GM13977 (cell line): ENCODE measurements around the gene RHOJ.
A peak's percentile ranks its signal among the peaks of the same experiment; 100 is the strongest.
"Not testable (repeated sequence)": the region's sequence is repeated elsewhere in the genome, so short reads cannot be mapped to it uniquely, and the experiment has no call there.

ENCODE experiments used
- DNase-seq: peaks from one replicate; pipeline ENCODE4 v3.0.0; 2012; ENCODE audit warnings: low spot score
- in situ Hi-C: fragments of 300-500 bp; cut with MboI; formaldehyde crosslinking; loops from one replicate; pipeline ENCODE4 v1.12.0; 2022; ENCODE audit warnings: low sequenced_read_pairs, low pct_unique_long_range_greater_than_20kb, mixed read lengths, inconsistent platforms; ENCODE audit not compliant: unreplicated experiment
- TF ChIP-seq, protein P1 (sequence below): IDR thresholded peaks from 2 replicates; pipeline ENCODE4 v1.5.1; 2012; ENCODE audit warnings: mild to moderate bottlenecking, control low read depth; ENCODE audit not compliant: insufficient read depth; ENCODE audit errors: extremely low read depth, missing control alignments

The RHOJ gene

DNA sequence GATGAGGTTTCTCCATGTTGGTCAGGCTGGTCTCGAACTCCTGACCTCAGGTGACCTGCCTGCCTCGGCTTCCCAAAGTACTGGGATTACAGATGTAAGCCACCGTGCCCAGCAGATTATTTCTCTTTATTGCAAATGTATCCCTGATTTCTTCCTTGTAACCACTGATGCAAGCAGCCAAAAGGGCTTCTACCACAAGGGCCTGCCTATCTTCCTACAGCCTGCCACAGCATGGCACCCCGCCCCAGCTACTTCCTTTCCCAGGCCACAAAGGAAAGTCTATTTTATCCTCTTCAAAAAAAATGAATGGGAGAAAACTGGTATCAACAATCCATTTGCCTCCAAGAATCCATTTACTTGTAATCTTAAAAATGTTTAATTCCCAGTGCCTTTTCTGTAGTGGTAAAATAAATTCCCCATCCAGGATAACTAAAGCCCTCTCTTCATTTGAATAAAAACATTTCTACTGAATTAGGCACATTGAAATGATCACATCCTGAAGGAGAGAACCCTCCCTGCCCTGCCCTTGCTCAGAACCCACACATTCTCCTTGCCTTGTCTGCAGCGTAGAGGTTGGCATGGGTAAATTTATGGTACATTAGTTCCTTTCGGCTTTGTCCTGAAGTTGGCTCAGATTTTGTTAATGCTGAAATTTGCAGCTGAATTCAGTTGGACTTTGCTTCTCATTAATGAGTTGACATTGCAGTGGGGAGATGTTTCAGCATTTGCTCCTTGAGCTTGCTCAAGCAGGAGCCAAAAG lies 95.3 kb downstream of the RHOJ start:
- TF ChIP-seq, protein P1, sequence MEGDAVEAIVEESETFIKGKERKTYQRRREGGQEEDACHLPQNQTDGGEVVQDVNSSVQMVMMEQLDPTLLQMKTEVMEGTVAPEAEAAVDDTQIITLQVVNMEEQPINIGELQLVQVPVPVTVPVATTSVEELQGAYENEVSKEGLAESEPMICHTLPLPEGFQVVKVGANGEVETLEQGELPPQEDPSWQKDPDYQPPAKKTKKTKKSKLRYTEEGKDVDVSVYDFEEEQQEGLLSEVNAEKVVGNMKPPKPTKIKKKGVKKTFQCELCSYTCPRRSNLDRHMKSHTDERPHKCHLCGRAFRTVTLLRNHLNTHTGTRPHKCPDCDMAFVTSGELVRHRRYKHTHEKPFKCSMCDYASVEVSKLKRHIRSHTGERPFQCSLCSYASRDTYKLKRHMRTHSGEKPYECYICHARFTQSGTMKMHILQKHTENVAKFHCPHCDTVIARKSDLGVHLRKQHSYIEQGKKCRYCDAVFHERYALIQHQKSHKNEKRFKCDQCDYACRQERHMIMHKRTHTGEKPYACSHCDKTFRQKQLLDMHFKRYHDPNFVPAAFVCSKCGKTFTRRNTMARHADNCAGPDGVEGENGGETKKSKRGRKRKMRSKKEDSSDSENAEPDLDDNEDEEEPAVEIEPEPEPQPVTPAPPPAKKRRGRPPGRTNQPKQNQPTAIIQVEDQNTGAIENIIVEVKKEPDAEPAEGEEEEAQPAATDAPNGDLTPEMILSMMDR = no peak
- DNase-seq = no peak
- in situ Hi-C loops = no loop called here

- TF ChIP-seq, protein P1 = no peak
- in situ Hi-C loops = no loop called here
- no peak for DNase-seq
These were observed 96.6 kb downstream of the RHOJ start for GRCh38 chr14:63300854-63301253.

DNA sequence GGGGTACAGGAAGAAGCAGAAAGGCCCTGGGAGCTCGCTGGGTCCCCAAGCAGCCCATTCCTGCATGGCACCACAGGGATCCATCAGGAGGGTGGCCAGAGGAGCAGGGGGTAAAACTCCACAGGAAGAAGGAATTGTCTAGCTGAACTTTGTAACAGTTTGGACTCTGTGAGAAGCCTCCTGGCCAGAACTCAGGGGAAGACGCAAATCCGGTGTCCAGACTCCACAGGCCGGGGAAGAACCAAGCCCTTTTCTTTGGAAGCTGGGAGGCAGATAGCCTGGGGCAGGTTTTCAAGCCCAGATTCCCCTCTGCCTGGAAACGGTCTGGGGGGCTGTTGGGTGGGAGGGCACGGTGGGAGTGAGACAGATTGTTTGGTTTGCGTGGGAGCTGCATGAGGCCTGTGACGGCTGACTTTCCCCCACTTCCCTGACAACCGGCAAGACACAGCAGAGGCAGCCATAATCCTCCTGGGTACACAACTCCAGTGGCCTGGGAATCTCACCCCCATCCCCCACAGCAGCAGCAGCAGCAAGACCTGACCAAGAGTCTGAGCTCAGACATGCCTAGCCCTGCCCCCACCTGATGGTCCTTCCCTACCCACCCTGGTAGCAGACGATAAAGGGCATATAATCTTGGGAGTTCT lies 97.8 kb downstream of the RHOJ start:
- no peak for DNase-seq
- in situ Hi-C loops = no loop called here
- TF ChIP-seq, protein P1 = no peak

- DNase-seq, in situ Hi-C loops: not testable (repeated sequence)
These were observed 100.2 kb downstream of the RHOJ start for GRCh38 chr14:63304429-63304828.

DNA sequence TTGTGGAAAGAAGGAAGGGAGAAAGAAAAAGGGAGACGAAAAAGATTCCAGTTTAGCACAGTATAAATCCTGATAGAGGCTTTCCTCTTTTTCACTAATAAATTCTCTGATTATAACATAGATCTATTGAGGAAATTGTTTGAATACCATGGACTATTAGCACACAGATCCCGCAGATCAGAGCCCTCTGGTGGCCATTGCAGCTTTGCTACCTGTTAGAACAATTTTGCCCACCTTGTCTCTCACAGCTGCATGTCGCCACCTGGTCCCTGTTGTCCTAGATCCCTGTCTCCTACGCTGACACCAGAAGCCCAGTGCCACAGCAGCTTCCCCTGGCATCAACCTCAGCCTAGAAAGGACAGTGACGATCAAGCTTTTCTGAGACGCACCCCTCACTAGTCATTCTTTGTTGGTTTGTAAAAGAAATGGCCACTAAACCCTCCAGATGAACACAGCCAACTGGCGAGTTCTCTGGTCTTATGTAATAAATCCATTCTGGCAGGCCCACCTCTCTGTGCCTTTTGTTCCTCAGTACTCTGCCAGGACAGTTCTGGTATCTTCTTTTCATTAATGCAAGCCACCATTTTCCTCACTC lies 104.6 kb downstream of the RHOJ start:
- TF ChIP-seq, protein P1 = peak; percentile 54
- DNase-seq = peak; percentile 25
- in situ Hi-C loops = no loop called here

- in situ Hi-C loops = no loop called here
- TF ChIP-seq, protein P1 = no peak
These were observed 114.6 kb downstream of the RHOJ start, which contains the start of gene GPHB5 for GRCh38 chr14:63318835-63319234. Gene GPHB5, minus strand, starts transcription at chr14:63318935. Its CDS starts 1,086 bp downstream, at chr14:63317849.

DNA sequence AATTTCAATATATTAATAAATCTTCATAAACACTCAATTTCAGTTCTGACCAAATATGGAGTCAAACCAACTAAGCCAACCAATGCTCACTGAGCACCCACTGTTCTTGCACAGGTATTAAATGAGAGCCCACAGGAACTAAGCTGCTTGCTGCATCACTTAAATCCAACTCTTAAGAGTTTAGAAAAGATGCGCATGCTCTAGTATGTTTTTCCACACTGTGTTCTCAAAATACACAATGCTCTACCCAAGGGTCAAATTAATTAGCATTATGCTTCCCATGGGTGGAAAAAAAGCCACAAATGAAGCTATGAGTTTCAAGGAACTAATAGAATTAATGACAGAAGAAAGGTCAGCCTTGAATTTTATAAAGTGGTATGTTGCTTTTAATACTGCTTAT lies 118.2 kb downstream of the RHOJ start:
- in situ Hi-C loops = no loop called here
- TF ChIP-seq, protein P1 = no peak
- no peak for DNase-seq

More at GRCh38 chr14:63318835-63319234, 114.6 kb downstream of the RHOJ start, which contains the start of gene GPHB5:
- no peak for DNase-seq
